Effector memory CD8-positive, alpha-beta T cell (primary cell): Measurements from ENCODE around the gene REC114.
"Not testable (repeated sequence)": the region's sequence is repeated elsewhere in the genome, so short reads cannot be mapped to it uniquely, and the experiment has no call there.

Source experiments
- ATAC-seq: fragments of 150-1000 bp; cut with Tn5 transposase; replicated peaks from 2 replicates; pipeline ENCODE4 v1.10.0; 2021; ENCODE audit warnings: mild to moderate bottlenecking, moderate library complexity
- DNase-seq, 3 experiments: peaks; one replicate each; pipeline ENCODE4 v3.0.0; 2021
- H3K27ac Mint-ChIP-seq, 2 donors: one replicate each; pipeline ENCODE4 v1.8.0; 2022; ENCODE audit warnings: mild to moderate bottlenecking in 2 of 2, mixed read lengths in 2 of 2, moderate library complexity in 2 of 2
- H3K27me3 Mint-ChIP-seq, 2 donors: one replicate each; pipeline ENCODE4 v1.8.0; 2022; ENCODE audit warnings: mixed read lengths in 2 of 2
- H3K36me3 Mint-ChIP-seq: one replicate; pipeline ENCODE4 v1.8.0; 2022; ENCODE audit warnings: mild to moderate bottlenecking, moderate library complexity, mixed read lengths; ENCODE audit not compliant: insufficient read depth
- H3K4me1 Mint-ChIP-seq, 2 donors: one replicate each; pipeline ENCODE4 v1.8.0; 2022; ENCODE audit warnings: low read depth in 2 of 2, mixed read lengths in 2 of 2
- H3K4me3 Mint-ChIP-seq, 2 donors: one replicate each; pipeline ENCODE4 v1.8.0; 2022; ENCODE audit warnings: mild to moderate bottlenecking in 2 of 2, mixed read lengths in 2 of 2, moderate library complexity in 2 of 2
- H3K9me3 Mint-ChIP-seq, 2 donors: one replicate each; pipeline ENCODE4 v1.8.0; 2022; ENCODE audit warnings: mixed read lengths in 2 of 2

The REC114 gene

GRCh38 chr15:73436613-73437012 lies 6.4 kb upstream of the REC114 start:
- peaks cover 20 to 34% of the 10 kb centered on the region in 2 donors for H3K27me3 Mint-ChIP-seq
- H3K27ac Mint-ChIP-seq = no peak overlapping the region
- no peaks in the 10 kb centered on the region for H3K9me3 Mint-ChIP-seq
- H3K4me1 Mint-ChIP-seq = no peaks in the 10 kb centered on the region
- H3K4me3 Mint-ChIP-seq = no peak overlapping the region
- no peak for DNase-seq
- no peaks in the 10 kb centered on the region for H3K36me3 Mint-ChIP-seq
- no peak for ATAC-seq

GRCh38 chr15:73437543-73438109 lies 5.3 kb upstream of the REC114 start:
- Mint-ChIP-seq H3K27me3 (peaks cover 13 to 34% of the 10 kb centered on the region in 2 donors), H3K36me3 (no peaks in the 10 kb centered on the region)
- no peak for ATAC-seq

GRCh38 chr15:73438651-73439050 lies 4.3 kb upstream of the REC114 start:
- Mint-ChIP-seq H3K9me3 (no peaks in the 10 kb centered on the region), H3K4me3 (no peak overlapping the region), H3K27ac (no peak overlapping the region), H3K27me3 (peaks cover 8 to 30% of the 10 kb centered on the region in 2 donors), H3K4me1 (no peaks in the 10 kb centered on the region), H3K36me3 (no peaks in the 10 kb centered on the region)
- DNase-seq (no peak), ATAC-seq (no peak)

More at GRCh38 chr15:73437543-73438109, 5.3 kb upstream of the REC114 start:
- no peaks in the 10 kb centered on the region for H3K4me1 Mint-ChIP-seq
- no peak for DNase-seq
- H3K27ac Mint-ChIP-seq = no peak overlapping the region
- no peak overlapping the region for H3K4me3 Mint-ChIP-seq
- H3K9me3 Mint-ChIP-seq = no peaks in the 10 kb centered on the region

- Mint-ChIP-seq H3K4me3 (no peak overlapping the region), H3K4me1 (no peaks in the 10 kb centered on the region), H3K27me3 (peaks cover 5 to 25% of the 10 kb centered on the region in 2 donors), H3K27ac (no peak overlapping the region), H3K9me3 (no peaks in the 10 kb centered on the region), H3K36me3 (no peaks in the 10 kb centered on the region)
- ATAC-seq (no peak), DNase-seq (no peak)
These were observed 2.4 kb upstream of the REC114 start for GRCh38 chr15:73440571-73440970.

GRCh38 chr15:73442421-73442820 lies 543 bp upstream of the REC114 start:
- ATAC-seq = no peak
- Mint-ChIP-seq H3K9me3 (peaks cover 0 to 5% of the 10 kb centered on the region in 2 donors), H3K36me3 (no peaks in the 10 kb centered on the region)

GRCh38 chr15:73447471-73447870 lies 4.5 kb downstream of the REC114 start:
- not testable (repeated sequence) for ATAC-seq, H3K36me3 Mint-ChIP-seq, DNase-seq, H3K27me3 Mint-ChIP-seq
- H3K27ac Mint-ChIP-seq = peak overlapping the region in 1 of 2 donors; percentile 85
- peak overlapping the region; percentile 37 to 53 for H3K4me3 Mint-ChIP-seq
- H3K9me3 Mint-ChIP-seq = peaks cover 14 to 21% of the 10 kb centered on the region in 2 donors
- H3K4me1 Mint-ChIP-seq = peaks cover 14 to 18% of the 10 kb centered on the region in 2 donors

More at GRCh38 chr15:73442421-73442820, 543 bp upstream of the REC114 start:
- H3K4me1 Mint-ChIP-seq = peaks cover 2 to 8% of the 10 kb centered on the region in 2 donors
- H3K27me3 Mint-ChIP-seq = peaks cover 0 to 20% of the 10 kb centered on the region in 2 donors
- DNase-seq = no peak
- H3K27ac Mint-ChIP-seq = no peak overlapping the region
- no peak overlapping the region for H3K4me3 Mint-ChIP-seq

GRCh38 chr15:73448158-73448758 lies 5.3 kb downstream of the REC114 start:
- not testable (repeated sequence) for H3K27me3 Mint-ChIP-seq, ATAC-seq, H3K36me3 Mint-ChIP-seq
- Mint-ChIP-seq H3K4me3 (peak overlapping the region; percentile 53 to 60), H3K27ac (peak overlapping the region; percentile 62 to 85), H3K9me3 (peaks cover 14 to 21% of the 10 kb centered on the region in 2 donors), H3K4me1 (peaks cover 14 to 18% of the 10 kb centered on the region in 2 donors)
- DNase-seq = peak; percentile 2 to 17 (median 4)

GRCh38 chr15:73449980-73450379 lies 7.0 kb downstream of the REC114 start:
- Mint-ChIP-seq H3K4me1 (peaks cover 14 to 21% of the 10 kb centered on the region in 2 donors), H3K9me3 (peaks cover 15 to 21% of the 10 kb centered on the region in 2 donors)
- not testable (repeated sequence) for H3K27ac Mint-ChIP-seq, ATAC-seq, DNase-seq, H3K36me3 Mint-ChIP-seq, H3K4me3 Mint-ChIP-seq, H3K27me3 Mint-ChIP-seq

GRCh38 chr15:73454096-73454495 lies 11.1 kb downstream of the REC114 start:
- H3K4me1 Mint-ChIP-seq = peaks cover 0 to 5% of the 10 kb centered on the region in 2 donors
- DNase-seq (no peak), ATAC-seq (no peak)
- H3K27me3 Mint-ChIP-seq = peaks cover 7 to 18% of the 10 kb centered on the region in 2 donors
- no peak overlapping the region for H3K4me3 Mint-ChIP-seq
- H3K27ac Mint-ChIP-seq = peak overlapping the region in 1 of 2 donors; percentile 7
- H3K9me3 Mint-ChIP-seq = peaks cover 10 to 21% of the 10 kb centered on the region in 2 donors
- H3K36me3 Mint-ChIP-seq = no peaks in the 10 kb centered on the region

- no peak for ATAC-seq
- Mint-ChIP-seq H3K4me3 (no peak overlapping the region), H3K36me3 (no peaks in the 10 kb centered on the region), H3K27me3 (peaks cover 7 to 9% of the 10 kb centered on the region in 2 donors), H3K9me3 (peaks cover 5 to 10% of the 10 kb centered on the region in 2 donors), H3K4me1 (peaks cover 0 to 3% of the 10 kb centered on the region in 2 donors), H3K27ac (no peak overlapping the region)
- DNase-seq = no peak
These were observed 12.9 kb downstream of the REC114 start for GRCh38 chr15:73455876-73456275.

- no peak overlapping the region for H3K27ac Mint-ChIP-seq
- no peak overlapping the region for H3K4me3 Mint-ChIP-seq
- peaks cover 0 to 2% of the 10 kb centered on the region in 2 donors for H3K9me3 Mint-ChIP-seq
- H3K4me1 Mint-ChIP-seq = peaks cover 0 to 3% of the 10 kb centered on the region in 2 donors
- DNase-seq (no peak), ATAC-seq (no peak)
- peaks cover 7 to 9% of the 10 kb centered on the region in 2 donors for H3K27me3 Mint-ChIP-seq
- H3K36me3 Mint-ChIP-seq = no peaks in the 10 kb centered on the region
These were observed 14.4 kb downstream of the REC114 start for GRCh38 chr15:73457334-73457733.

GRCh38 chr15:73460662-73461061 lies 17.7 kb downstream of the REC114 start:
- H3K36me3 Mint-ChIP-seq = no peaks in the 10 kb centered on the region
- DNase-seq (no peak), ATAC-seq (no peak)
- H3K9me3 Mint-ChIP-seq = no peaks in the 10 kb centered on the region
- no peaks in the 10 kb centered on the region for H3K4me1 Mint-ChIP-seq
- no peak overlapping the region for H3K27ac Mint-ChIP-seq
- no peak overlapping the region for H3K4me3 Mint-ChIP-seq
- peaks cover 23 to 31% of the 10 kb centered on the region in 2 donors for H3K27me3 Mint-ChIP-seq

GRCh38 chr15:73464602-73465001 lies 21.6 kb downstream of the REC114 start:
- no peak for DNase-seq
- ATAC-seq = no peak
- Mint-ChIP-seq H3K27ac (no peak overlapping the region), H3K36me3 (no peaks in the 10 kb centered on the region), H3K4me1 (no peaks in the 10 kb centered on the region), H3K9me3 (no peaks in the 10 kb centered on the region), H3K4me3 (no peak overlapping the region), H3K27me3 (peaks cover 21 to 28% of the 10 kb centered on the region in 2 donors)

GRCh38 chr15:73467758-73468157 lies 24.8 kb downstream of the REC114 start:
- H3K4me3 Mint-ChIP-seq = no peak overlapping the region
- no peak for DNase-seq

More at GRCh38 chr15:73467758-73468157, 24.8 kb downstream of the REC114 start:
- no peaks in the 10 kb centered on the region for H3K36me3 Mint-ChIP-seq
- no peaks in the 10 kb centered on the region for H3K9me3 Mint-ChIP-seq
- H3K4me1 Mint-ChIP-seq = no peaks in the 10 kb centered on the region
- no peak for ATAC-seq
- no peak overlapping the region for H3K27ac Mint-ChIP-seq
- peaks cover 29 to 38% of the 10 kb centered on the region in 2 donors for H3K27me3 Mint-ChIP-seq
